NCI-H2107 treated with DMSO at 0.1 percent for 48 hours (cell line): ENCODE data around the gene ZBTB39.
"Not testable (repeated sequence)": the region's sequence is repeated elsewhere in the genome, so short reads cannot be mapped to it uniquely, and the experiment has no call there.

Experiments
- DNase-seq: peaks from one replicate; lab custom pipeline; 2025; ENCODE audit not compliant: unreplicated experiment; lab: John Stamatoyannopoulos, UW

Gene ZBTB39

GRCh38 chr12:57001448-57001906, 4.9 kb downstream of the ZBTB39 start:
- no peak for DNase-seq

- no peak for DNase-seq
These were observed 6.0 kb downstream of the ZBTB39 start for GRCh38 chr12:57000393-57000792.

- DNase-seq, result no peak
These were observed 6.9 kb downstream of the ZBTB39 start for GRCh38 chr12:56999456-56999855.

GRCh38 chr12:56998981-56999380, 7.4 kb downstream of the ZBTB39 start:
- no peak for DNase-seq

GRCh38 chr12:56998316-56998715, 8.0 kb downstream of the ZBTB39 start:
- no peak for DNase-seq

- no peak for DNase-seq
These were observed 9.4 kb downstream of the ZBTB39 start for GRCh38 chr12:56996793-56997545.

- DNase-seq, result no peak
These were observed 10.3 kb downstream of the ZBTB39 start for GRCh38 chr12:56995930-56996496.

- no peak for DNase-seq
These were observed 11.0 kb downstream of the ZBTB39 start for GRCh38 chr12:56995201-56995929.

GRCh38 chr12:56994231-56994746, 12.1 kb downstream of the ZBTB39 start:
- no peak for DNase-seq

- DNase-seq, result no peak
These were observed 13.0 kb downstream of the ZBTB39 start for GRCh38 chr12:56993346-56993745.

GRCh38 chr12:56991319-56992246, 14.8 kb downstream of the ZBTB39 start:
- no peak for DNase-seq

- DNase-seq, result no peak
These were observed 15.6 kb downstream of the ZBTB39 start for GRCh38 chr12:56990648-56991318.

- DNase-seq, result no peak
These were observed 16.3 kb downstream of the ZBTB39 start for GRCh38 chr12:56989861-56990610.

- DNase-seq, result no peak
These were observed 18.1 kb downstream of the ZBTB39 start for GRCh38 chr12:56988207-56988739.

- DNase-seq, result peak; percentile 77
These were observed 18.7 kb downstream of the ZBTB39 start for GRCh38 chr12:56987551-56988053.

- DNase-seq, result no peak
These were observed 19.3 kb downstream of the ZBTB39 start for GRCh38 chr12:56987011-56987410.

- not testable (repeated sequence) for DNase-seq
These were observed 20.6 kb downstream of the ZBTB39 start for GRCh38 chr12:56985714-56986113.

GRCh38 chr12:56983386-56983785, 23.0 kb downstream of the ZBTB39 start:
- no peak for DNase-seq
